Ovary (tissue), 9 donors: ENCODE data around the gene RTF1. TPM values are rescaled to one million over a fixed set of nuclear protein-coding genes. Genes with fewer than 3 reads are reported as not detected.

Experiments
- DNase-seq, 5 donors: peaks; one replicate each; pipeline ENCODE4 v3.0.0-alpha.2; 2019 to 2020
- H3K27ac ChIP-seq, 2 donors: fragments of 200-600 bp; one replicate each; pipeline versions ENCODE4 v1.5.1 to v1.8.0; 2019 to 2022
- H3K27me3 ChIP-seq: fragments of 200-600 bp; one replicate; pipeline ENCODE4 v1.8.0; 2022
- H3K36me3 ChIP-seq: fragments of 200-600 bp; sonication (generic); one replicate; pipeline ENCODE4 v1.5.1; 2019
- H3K4me1 ChIP-seq: one replicate; pipeline ENCODE4 v1.8.1; 2013; ENCODE audit warnings: mild to moderate bottlenecking, moderate library complexity; ENCODE audit not compliant: insufficient read depth
- H3K4me3 ChIP-seq: fragments of 200-600 bp; sonication (generic); one replicate; pipeline ENCODE4 v1.5.1; 2017
- H3K9me3 ChIP-seq, 2 donors: fragments of 200-600 bp in 1 of 2; sonication (generic) in 1 of 2; one replicate each; pipeline versions ENCODE4 v1.5.1 to v1.8.1; 2013 to 2019; ENCODE audit warnings: mild to moderate bottlenecking in 1 of 2, moderate library complexity in 1 of 2
- EP300 ChIP-seq: sonication (generic); formaldehyde crosslinking; IDR thresholded peaks from one replicate; pipeline ENCODE4 v1.6.1; 2017; ENCODE audit warnings: antibody characterized with exemption
- POLR2A ChIP-seq: fragments of 450-650 bp; IDR thresholded peaks from one replicate; pipeline ENCODE4 v1.6.1; 2017; ENCODE audit warnings: antibody characterized with exemption, mild to moderate bottlenecking, moderate library complexity
- WGBS, 3 donors: extraction: QIAGEN DNeasy Blood & Tissue Kit in 1 of 3; methylation state at CpG; one replicate each; pipeline versions ENCODE4 v1.1.5 to v1.1.7; 2013 to 2017; 5-methylcytosine and 5-hydroxymethylcytosine counted together
- intact Hi-C, 4 donors: fragments of 100-400 bp; cut with DNase I; formaldehyde crosslinking; loops; one replicate each; pipeline versions ENCODE4 v1.11.0 to v1.15.1; 2022 to 2023
- polyA plus RNA-seq, 2 donors: library from polyadenylated mRNA; stranded (reverse); fragments of 200-250 nt in 1 of 2; fragments of 350-450 nt in 1 of 2; fragmentation: Illumina TruSeq in 1 of 2; extraction: RNeasy Lipid Tissue Mini Kit (QIAGEN cat#74804) in 1 of 2; gene quantifications; one replicate each; pipeline ENCODE4 v1.2.3, GENCODE V29; 2013 to 2014
- small RNA-seq: library from RNA; depleted of rRNA; stranded (forward); fragments of <200 nt; gene quantifications from one replicate; pipeline ENCODE3, GENCODE V24; 2016
- total RNA-seq, 7 donors: library from RNA; depleted of rRNA in 2 of 7; stranded (reverse); fragments of >200 nt in 2 of 7; fragmentation: NEBNext Ultra II Directional in 3 of 7; extraction: Animal tissue kit (Norgen Biotek cat#: 25700) in 3 of 7; gene quantifications; one replicate each; pipeline versions ENCODE4 v1.1.0 to v1.2.4, GENCODE V29; 2016 to 2023
- TF ChIP-seq, protein P1 (sequence below), 3 donors: fragments of 450-650 bp in 2 of 3; fragments of 200-600 bp in 1 of 3; IDR thresholded peaks; one replicate each; pipeline versions ENCODE4 v1.5.1 to v1.8.0; 2016 to 2022; ENCODE audit warnings: antibody characterized with exemption in 3 of 3, mild to moderate bottlenecking in 1 of 3
- donor health status: DM: no; HTN: no; CAD: no; lungs with moderate emphysema.
- donor health status: DM: no; HTN: no; CAD: no.
- donor health status: Bipolar disorder and iron deficiency.
- donor health status: DM: yes; HTN: yes; CAD: no.
- donor health status: DM: no; HTN: no; CAD: no.
- donor health status: DM: yes; HTN: yes; CAD: no.

Gene RTF1
- total and polyA plus RNA-seq, 9 donors = 22.2 to 57.1 (median 35.6) TPM

DNA sequence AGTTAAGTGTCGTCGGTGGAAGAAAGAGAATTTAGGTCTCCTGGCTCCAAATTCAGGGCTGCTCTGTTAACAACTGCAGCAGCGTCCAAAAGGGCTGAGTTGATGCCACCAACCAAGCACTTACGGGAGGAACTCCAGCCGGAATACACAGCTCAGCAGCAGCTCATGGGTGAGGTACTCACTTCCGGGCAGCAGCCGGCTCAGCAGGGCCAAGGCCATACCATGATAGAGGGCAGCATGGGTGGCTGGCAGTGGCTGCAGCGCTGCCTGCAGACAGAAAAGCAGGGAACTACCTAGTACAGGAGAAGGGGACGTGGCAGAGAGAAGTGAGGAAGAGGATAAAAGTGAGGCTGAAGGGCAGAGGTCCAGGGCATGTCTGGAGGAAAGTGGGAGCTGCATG is 104.7 kb downstream of the RTF1 start:
- TF ChIP-seq EP300 (no peak), POLR2A (no peak)
- TF ChIP-seq, protein P1, sequence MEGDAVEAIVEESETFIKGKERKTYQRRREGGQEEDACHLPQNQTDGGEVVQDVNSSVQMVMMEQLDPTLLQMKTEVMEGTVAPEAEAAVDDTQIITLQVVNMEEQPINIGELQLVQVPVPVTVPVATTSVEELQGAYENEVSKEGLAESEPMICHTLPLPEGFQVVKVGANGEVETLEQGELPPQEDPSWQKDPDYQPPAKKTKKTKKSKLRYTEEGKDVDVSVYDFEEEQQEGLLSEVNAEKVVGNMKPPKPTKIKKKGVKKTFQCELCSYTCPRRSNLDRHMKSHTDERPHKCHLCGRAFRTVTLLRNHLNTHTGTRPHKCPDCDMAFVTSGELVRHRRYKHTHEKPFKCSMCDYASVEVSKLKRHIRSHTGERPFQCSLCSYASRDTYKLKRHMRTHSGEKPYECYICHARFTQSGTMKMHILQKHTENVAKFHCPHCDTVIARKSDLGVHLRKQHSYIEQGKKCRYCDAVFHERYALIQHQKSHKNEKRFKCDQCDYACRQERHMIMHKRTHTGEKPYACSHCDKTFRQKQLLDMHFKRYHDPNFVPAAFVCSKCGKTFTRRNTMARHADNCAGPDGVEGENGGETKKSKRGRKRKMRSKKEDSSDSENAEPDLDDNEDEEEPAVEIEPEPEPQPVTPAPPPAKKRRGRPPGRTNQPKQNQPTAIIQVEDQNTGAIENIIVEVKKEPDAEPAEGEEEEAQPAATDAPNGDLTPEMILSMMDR (IDR thresholded peaks at IDR 0.05) = no peak
- H3K4me1 ChIP-seq = no peaks in the 10 kb centered on the region
- H3K27ac ChIP-seq = no peak overlapping the region
- WGBS, 3 donors = 45 to 63% (median 50%) methylated on average over 9 of the region's 9 CpGs
- no peak for DNase-seq
- H3K36me3 ChIP-seq = no peaks in the 10 kb centered on the region
- no peaks in the 10 kb centered on the region for H3K9me3 ChIP-seq
- intact Hi-C loops = no loop called here
- H3K4me3 ChIP-seq = no peak overlapping the region
- no peaks in the 10 kb centered on the region for H3K27me3 ChIP-seq

DNA sequence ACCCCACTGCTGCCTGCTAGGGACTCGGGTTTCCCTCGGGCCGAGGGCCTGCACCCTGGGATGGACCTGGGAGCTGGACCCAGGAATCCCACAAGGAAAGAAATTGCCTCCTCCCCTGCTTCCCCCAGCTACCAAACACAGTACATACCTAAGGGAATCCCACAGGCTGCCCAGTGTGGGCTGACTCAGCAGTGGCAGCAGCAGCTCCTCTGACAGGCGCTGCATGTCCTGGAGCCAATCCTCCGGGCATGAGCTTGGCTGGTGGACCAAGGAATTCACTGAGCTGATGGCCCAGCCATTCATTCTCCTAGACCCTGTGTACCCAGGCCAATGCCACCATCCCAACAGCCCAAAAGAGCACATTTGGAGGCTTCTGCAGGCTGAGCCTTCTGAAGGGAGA is 106.2 kb downstream of the RTF1 start:
- no peak overlapping the region for H3K27ac ChIP-seq
- no peaks in the 10 kb centered on the region for H3K4me1 ChIP-seq
- H3K27me3 ChIP-seq = no peaks in the 10 kb centered on the region
- no peak for DNase-seq
- H3K9me3 ChIP-seq = no peaks in the 10 kb centered on the region
- no peaks in the 10 kb centered on the region for H3K36me3 ChIP-seq
- 90 to 93% (median 91%) methylated on average over 5 of the region's 5 CpGs for WGBS, 3 donors
- no peak overlapping the region for H3K4me3 ChIP-seq
- TF ChIP-seq, protein P1 (IDR thresholded peaks at IDR 0.05) = no peak
- TF ChIP-seq EP300 (no peak), POLR2A (no peak)
- intact Hi-C loops = no loop called here

DNA sequence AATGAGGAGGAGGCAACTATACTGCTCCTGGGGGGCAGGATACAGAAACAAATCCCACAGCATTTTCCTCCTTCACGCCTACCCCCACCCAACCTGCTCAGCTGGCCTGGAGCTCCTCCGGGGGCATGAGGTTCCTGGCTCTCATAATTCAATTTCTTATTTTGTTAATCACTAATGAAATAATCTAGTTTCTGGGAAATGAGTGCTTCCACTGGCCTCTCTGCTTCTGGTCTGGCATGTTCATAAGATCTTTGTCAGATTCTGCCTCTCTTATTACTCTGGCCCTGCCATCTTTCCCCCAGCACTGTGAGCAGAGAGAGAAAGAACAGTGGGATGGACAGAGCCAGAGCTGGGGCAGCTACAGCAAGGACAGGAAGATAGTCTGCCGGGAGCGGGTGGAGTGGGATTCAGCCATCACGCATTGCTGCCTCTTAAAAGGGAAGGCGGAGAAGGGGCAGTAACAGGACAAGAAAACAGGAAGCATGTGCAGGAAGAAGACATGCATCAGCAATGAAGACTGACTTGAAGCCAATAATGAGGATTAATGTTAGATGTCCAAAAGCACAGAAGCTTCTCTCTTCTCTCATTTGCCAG is 113.6 kb downstream of the RTF1 start:
- no peaks in the 10 kb centered on the region for H3K27me3 ChIP-seq
- H3K36me3 ChIP-seq = no peaks in the 10 kb centered on the region
- no peak for TF ChIP-seq POLR2A
- TF ChIP-seq, protein P1 (IDR thresholded peaks at IDR 0.05) = no peak
- no peak for TF ChIP-seq EP300
- no peaks in the 10 kb centered on the region for H3K4me1 ChIP-seq
- no peaks in the 10 kb centered on the region for H3K9me3 ChIP-seq
- intact Hi-C loops = no loop called here
- 86 to 90% (median 86%) methylated on average over 6 of the region's 6 CpGs for WGBS, 3 donors
- DNase-seq = no peak
- no peak overlapping the region for H3K4me3 ChIP-seq
- H3K27ac ChIP-seq = no peak overlapping the region

Small RNA genes within 50 kb of the gene (small RNA-seq; reads per million reads assigned to genes)
- gene RNU6-1169P = not detected

Other genes with a start within 250 kb of the RTF1 start
- not detected for gene EXD1, start 186.3 kb upstream of the RTF1 start, total RNA-seq
- not detected for gene EXD1, start 186.3 kb upstream of the RTF1 start, polyA plus RNA-seq
- gene CHP1, start 185.8 kb upstream of the RTF1 start, total RNA-seq = 10 to 100 TPM; 46.1 to 84.6 (median 59.5) TPM
- gene CHP1, start 185.8 kb upstream of the RTF1 start, polyA plus RNA-seq = 10 to 100 TPM; 24.8 to 61.4 TPM
- 1 to 10 TPM in 3 of 7 donors, under 1 TPM in 4; 0.52 to 1.9 (median 0.94) TPM for gene OIP5, start 84.5 kb upstream of the RTF1 start, total RNA-seq
- gene OIP5, start 84.5 kb upstream of the RTF1 start, polyA plus RNA-seq = 1 to 10 TPM in 1 of 2 donors, under 1 TPM in 1; 0.75 to 1.5 TPM
- 10 to 100 TPM in 1 of 7 donors, 1 to 10 TPM in 6; 2.2 to 13.6 (median 5.8) TPM for gene NUSAP1, start 84.2 kb upstream of the RTF1 start, total RNA-seq
- gene NUSAP1, start 84.2 kb upstream of the RTF1 start, polyA plus RNA-seq = 10 to 100 TPM in 1 of 2 donors, 1 to 10 TPM in 1; 5.7 to 14.8 TPM
- 10 to 100 TPM; 11.2 to 16.3 (median 14.0) TPM for gene NDUFAF1, start 14.6 kb upstream of the RTF1 start, total RNA-seq
- gene NDUFAF1, start 14.6 kb upstream of the RTF1 start, polyA plus RNA-seq = 10 to 100 TPM; 16.2 to 38.1 TPM
- under 1 TPM; 0.11 to 0.82 (median 0.51) TPM for gene ITPKA, start 76.8 kb downstream of the RTF1 start, total RNA-seq
- under 1 TPM; 0.15 to 0.33 TPM for gene ITPKA, start 76.8 kb downstream of the RTF1 start, polyA plus RNA-seq
- under 1 TPM in 4 of 7 donors, not detected in 3; 0.17 to 0.46 (median 0.30) TPM for gene LTK, start 96.7 kb downstream of the RTF1 start, total RNA-seq
- gene LTK, start 96.7 kb downstream of the RTF1 start, polyA plus RNA-seq = under 1 TPM in 1 of 2 donors, not detected in 1; 0.23 TPM
- 10 to 100 TPM; 19.1 to 33.2 (median 22.5) TPM for gene RPAP1, start 127.2 kb downstream of the RTF1 start, total RNA-seq
- 10 to 100 TPM in 1 of 2 donors, 1 to 10 TPM in 1; 8.6 to 12.0 TPM for gene RPAP1, start 127.2 kb downstream of the RTF1 start, polyA plus RNA-seq
- 100 to 1,000 TPM in 5 of 7 donors, 10 to 100 TPM in 2; 43.1 to 265 (median 135) TPM for gene TYRO3, start 142.1 kb downstream of the RTF1 start, total RNA-seq
- gene TYRO3, start 142.1 kb downstream of the RTF1 start, polyA plus RNA-seq = 10 to 100 TPM; 37.7 to 78.7 TPM
- gene MGA, start 243.3 kb downstream of the RTF1 start, total RNA-seq = 10 to 100 TPM; 43.4 to 90.2 (median 61.6) TPM
- gene MGA, start 243.3 kb downstream of the RTF1 start, polyA plus RNA-seq = 10 to 100 TPM in 1 of 2 donors, 1 to 10 TPM in 1; 7.1 to 14.8 TPM